Activated gamma-delta T cell (primary cell): ENCODE data around the gene TMEM179.

Source experiments
- DNase-seq: peaks from one replicate; lab custom pipeline; 2025; lab: John Stamatoyannopoulos, UW

Gene TMEM179

DNA sequence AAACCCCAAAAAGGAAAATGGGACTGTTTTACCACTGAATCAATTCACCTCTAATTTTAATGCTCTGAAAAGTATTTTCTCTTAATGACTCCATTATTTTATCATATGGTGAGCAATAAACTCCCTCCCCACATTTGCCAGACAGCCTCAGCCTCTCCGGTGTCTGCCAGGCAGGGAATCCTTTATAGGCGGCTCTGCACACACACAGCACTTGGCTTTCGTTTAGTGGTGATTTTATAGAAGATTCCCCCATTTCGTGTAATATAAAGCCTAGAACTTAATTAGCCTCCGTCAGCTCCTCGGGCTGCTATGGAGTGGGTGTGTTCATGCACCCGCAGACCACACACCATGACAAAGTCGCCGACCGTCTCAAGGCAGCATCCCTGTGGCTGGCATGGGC lies 35.1 kb downstream of the TMEM179 start:
- no peak for DNase-seq

DNA sequence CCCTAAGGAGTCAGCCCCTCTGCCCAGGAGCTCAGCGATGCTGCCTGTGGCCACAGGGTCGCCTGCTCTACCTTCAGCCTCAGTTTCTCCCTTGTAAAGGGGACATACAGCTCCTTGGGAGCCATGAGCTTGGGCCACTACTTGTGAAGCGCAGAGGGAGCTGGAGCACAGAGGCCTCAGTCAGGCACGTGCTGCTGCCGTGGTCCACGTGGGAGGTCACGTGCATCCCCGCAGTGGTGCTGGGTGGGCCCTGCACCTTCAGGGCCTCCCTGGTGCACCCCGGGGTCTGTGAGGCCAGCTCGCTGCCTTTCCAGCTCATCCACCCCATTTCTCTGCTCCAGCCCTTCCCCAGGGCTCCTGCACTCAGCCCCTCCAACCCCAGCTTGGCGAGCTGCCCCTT lies 36.0 kb downstream of the TMEM179 start:
- no peak for DNase-seq

DNA sequence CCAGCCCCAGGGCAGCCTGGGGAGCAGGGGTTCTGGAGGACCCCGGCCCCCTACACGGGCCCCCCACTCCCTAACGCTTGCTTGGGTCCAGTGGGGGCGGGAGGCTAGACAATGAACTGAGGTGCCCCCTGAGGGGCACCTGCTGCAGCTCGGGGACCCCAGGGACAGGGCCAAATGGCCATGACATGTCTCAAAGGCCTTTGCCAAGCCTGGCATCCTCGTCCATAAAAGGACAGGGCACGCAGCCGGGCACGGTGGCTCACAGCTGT lies 36.7 kb downstream of the TMEM179 start:
- DNase-seq, result no peak

DNA sequence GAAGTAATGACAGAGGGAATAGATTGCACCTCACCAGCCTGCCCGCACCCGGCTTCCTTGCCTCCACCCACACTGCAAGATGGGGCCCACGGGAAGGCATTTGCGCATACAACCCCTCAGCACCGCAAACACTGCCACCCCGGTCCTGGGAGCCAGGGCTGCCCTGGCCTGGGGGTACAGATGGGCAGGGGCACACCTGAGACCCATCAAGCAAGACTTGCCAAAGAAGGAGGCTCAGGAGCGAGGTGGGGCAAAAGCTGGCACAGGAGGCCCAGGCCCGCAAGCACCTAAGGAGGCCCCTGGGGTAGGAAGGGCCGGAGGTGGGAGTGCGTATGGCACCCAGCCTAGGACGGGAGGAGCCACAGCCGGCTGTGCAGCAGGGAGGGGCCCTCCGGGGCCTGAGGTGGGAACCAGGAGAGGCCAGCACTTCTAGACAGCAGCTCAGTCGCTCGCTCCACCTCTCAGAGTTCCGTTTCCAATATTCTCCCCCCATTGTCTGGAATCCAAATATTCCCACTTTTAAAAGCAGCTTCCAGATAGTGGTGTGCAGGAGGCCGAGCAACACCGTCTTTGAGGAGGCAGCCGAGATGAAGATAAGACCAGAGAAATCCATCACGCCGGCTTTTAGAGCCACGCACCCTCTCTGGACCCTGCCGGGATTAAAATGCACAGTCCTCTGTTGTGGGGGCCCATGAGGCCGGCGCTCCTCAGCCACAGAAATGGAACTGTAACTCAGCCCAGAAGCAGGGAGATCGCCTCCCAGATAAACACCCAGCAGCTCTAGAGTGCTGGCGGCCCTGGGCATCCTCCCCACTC lies 37.2 kb downstream of the TMEM179 start:
- DNase-seq, result no peak

DNA sequence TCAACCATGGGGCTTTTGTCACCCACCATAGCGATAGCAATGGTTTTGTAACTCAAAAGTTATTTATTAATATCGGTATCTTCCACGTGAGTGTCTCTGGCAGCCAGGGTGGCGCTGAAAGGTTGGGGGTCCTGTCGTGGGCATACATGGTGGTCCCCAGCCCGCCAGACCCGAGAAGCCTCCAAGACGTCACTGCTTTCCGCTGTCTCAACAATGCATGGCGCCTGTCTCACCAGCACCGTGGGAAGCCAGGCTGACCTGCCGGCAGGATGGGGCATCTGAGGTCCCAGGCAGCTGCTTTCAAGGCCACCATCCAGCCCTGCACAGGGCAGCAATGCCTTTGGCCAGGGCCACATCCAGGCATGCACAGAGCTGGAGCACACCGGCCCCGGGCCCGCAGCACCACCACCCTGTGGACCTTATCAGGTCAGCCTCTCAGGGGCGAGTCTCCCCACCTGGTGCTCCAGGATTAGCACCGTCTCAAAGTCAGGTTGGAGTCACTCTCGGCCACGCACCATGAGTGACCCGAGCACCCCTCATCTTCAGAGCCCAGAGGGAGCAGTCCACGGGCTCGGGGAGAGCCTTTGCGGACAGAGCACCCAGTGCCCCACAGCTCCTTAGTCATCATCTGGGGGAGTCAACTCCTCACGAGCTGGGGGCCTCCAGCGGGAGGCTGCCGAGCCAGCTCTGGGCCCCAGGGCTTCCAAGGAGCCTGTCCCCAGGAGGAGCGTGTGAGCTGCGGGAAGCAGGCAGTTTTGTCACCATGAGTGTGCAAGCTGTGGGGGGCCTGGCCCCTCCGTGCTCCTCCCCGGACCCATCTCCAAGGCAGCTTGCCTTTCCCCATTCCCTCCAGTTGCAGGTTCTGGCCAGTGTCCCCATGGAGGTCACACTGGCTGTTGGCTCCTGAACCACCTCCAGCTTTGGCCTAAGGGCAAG lies 39.6 kb downstream of the TMEM179 start:
- no peak for DNase-seq

DNA sequence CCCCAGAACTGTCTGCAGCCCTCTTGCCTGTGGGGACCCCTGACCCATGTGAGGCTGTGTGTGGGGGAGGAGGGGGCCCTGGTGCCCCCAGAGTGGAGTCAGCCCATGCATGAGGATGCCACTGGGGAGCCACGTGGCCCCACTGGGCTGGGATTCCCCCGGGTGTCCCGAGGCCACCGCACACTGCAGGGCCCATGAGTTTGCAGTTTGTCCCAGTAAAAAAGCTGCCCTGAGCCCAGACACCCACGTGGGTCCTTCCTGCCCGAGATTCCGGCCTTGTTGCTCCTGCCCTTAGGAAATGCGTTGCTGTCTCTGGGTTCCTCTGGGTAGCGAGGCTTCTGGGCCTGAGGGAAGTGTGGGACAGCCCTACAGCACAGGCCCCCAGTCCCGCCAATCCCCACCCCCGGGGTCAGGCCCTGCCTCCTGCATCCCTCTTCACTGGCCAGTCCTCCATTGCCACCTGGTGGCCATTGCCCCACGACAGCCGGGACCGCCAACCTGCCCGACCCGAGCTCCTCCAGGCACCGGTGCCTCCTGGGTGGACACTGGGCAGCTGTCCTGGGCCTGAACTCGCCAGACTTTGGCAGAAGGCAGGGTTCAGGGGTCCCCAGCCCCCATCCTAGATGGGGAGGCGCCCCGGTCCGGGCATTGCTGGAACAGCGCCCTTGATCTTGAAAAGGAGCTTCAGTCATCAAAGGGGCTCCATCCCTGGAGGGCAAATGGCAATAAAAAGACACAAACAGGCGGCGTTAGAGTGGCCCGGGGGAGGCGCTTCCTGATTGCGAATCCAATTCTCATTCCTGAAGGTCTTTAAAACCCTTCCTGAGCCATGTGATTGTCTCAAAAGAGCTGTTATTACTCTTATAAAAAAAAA lies 40.6 kb downstream of the TMEM179 start:
- DNase-seq, result peak; percentile 30

DNA sequence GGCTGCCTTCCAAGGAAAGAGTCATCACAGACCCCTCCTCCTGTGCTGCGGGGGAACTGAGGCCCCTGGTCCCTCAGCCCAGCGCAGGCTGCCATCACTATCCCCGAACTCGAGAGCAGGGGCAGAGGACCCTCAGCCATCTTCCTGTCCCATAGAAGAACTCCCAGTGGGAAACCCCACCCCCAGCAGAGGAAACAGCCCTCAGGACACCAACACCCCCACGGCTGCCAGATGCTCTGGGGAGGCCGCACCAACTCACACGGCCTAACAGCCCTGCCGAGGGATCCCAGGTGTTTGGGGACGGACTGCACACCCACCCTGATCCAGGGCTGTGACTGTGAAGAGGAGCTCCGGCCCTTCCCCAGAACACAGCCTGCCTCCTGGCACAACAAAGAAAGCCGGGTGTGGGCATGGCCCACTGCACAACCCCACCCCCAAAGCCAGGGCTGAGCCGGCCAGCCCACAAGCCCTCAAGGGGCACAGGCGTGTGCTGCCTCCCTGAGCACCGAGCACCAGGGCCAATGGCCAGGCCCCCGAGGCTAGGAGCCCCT lies 41.3 kb downstream of the TMEM179 start:
- DNase-seq, result no peak

DNA sequence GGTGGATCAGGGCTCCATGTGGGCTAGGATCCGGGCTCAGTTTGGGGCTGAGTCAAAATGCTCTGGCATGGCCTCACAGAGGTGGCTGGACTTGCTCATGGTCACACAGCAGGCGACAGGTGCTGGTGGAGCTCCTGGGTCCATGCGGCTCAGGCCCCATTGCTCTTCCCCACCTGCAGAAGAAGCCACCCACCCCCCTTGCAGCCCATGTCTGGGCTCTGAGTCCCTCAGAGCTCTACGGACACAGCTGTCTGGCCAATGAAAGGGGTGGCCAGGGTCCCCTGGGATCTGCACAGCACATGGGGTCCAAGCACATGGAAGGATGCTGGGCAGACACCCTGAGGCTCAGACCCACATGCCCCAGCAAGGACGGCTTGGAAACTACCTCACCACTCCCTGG lies 42.0 kb downstream of the TMEM179 start:
- no peak for DNase-seq

DNA sequence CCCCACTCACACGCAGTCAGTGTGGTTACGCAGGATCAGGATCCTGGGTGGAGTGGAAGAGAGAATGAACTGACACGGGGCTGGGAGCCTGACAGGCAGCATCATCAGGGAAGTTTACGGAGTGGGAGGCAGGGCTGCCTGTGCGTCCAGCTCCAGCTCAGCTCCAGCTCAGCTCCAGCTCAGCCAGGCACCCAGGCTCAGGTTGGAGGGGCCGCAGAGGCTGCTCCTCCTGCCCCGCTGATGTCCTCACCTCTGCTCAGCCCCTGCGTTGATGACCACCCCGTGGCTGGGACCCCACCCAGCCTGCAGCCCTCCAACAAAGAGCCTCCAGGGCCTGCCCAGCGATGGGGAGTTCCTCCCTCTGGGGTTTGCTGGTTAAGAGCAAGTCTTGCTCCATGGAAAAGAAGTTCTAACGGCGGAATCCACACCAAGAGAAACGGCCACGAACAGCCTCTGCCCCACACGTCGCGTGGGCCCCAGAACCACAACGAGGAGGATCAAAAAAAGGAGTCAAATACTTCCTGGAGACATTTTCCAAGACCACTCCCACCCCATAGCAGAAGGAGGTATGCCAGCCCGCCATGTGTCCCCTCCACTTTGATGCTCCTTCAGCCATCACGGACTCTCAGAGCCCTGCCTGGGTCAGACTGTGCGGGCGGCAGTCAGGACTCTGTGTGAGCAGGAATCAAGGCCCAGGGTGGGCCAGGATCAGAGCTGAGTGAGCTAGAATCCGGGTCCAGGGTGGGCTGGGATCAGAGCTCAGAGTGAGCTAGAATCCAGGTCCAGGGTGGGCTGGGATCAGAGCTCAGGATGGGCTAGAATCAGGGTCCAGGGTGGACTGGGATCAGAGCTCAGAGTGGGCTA lies 42.7 kb downstream of the TMEM179 start:
- no peak for DNase-seq

DNA sequence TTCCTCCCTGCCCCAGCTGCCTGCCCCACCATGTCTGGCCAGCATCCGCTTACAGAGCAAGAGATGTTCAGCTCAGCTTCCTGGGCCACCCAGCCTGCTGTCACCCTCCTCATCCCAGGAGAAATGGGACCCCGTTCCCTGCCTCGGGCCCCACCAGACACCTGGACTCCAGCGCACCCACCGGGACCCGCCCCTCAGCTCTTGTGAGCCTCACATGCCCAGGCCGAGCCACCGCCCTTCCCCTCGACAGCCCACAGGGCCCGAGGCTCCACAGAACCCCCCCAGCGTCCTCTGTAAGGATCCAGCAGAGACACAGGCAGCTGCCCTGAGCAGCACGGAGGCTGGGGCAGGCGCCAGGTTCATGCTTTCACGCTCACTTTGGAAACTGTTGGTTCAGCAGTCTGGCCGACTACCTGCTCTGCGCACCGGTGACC lies 43.4 kb downstream of the TMEM179 start:
- no peak for DNase-seq

DNA sequence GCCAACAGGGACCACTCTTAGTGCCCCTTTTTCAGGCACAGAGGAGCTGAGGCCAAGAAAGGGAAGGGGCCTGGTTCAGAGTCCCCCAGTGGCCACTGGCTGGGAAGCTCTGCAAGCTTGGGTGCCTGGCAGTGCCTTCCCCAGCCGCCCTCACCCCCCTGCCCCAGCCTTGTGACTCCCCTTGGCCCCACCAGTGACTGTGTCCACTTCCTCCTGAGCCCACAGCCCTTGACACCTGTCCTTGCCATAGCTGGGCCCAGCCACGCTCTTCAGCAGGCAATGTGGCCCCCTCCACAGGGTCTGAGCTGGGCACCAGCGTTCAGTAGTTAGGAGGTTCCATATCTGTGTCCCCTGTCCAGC lies 44.0 kb downstream of the TMEM179 start:
- DNase-seq, result no peak

DNA sequence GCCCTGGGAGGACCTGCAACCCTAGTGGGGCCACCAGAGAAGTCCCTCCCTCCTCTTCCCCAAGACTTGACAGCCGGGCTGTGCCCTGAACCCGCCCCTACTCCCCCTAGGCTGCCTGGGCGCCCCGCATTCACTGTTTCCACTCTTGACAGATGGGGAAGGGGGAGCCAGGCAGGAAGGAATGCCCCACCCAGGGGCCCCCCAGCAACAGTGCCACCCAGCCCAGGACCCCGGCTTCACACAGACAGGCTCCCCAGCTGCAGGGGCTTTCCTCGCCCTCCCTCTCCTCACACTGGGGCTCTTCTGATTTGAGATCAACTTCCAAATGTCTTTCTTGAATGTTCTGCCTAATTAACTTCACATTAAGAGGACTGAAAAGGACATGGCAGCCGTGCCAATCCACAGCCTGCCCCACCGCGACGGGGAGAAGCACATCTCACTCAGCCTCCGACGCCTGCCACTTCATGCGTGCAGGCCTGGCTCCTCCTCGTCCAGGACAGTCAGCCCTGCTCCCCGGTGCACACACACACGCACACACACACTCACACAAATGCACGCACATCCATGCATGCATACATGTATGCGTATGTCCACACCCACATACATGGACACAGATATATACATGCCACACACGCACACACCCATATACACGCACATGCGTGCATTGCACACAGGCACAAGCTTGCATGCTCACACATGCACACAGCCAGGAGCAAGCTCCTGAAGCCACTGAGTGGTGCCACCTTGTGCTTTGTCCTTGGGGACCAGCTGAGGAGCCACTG lies 44.6 kb downstream of the TMEM179 start:
- DNase-seq, result no peak

DNA sequence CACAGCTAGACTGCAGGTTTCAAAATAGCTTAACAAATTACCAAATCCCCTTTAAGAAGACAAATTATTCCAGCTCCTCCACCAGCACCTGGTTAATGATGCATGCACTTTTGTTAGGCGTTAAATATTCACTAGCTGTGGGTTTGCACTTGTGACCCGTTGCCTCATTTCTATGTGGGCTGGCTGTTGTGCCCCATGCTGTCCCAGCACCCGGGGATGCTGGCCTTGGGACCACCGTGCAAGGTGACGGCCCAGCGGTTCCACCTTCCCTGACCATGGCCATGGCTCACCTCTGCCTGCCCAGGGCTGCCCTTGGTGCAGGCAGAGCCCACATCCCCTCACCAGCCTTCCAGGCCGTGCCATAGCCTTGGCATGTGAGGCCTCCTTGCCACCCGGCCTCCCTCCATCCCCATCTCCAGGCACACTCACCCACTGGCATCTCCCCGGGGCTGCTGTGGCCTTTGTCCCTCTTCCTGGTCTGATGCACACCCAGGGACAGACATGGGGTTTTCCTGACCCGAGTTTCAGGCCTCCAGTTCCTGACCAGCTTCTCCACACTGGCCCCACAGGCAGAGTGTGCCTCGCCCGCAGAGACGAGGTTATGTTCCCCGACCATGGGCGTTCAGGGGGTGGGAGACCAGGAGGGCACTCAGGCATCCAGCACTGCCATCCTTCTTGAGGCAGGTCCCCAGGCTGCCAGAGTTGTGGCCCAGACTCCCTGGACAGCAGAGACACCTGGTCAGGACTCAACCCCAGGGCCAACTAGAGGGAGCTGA lies 45.4 kb downstream of the TMEM179 start:
- no peak for DNase-seq

DNA sequence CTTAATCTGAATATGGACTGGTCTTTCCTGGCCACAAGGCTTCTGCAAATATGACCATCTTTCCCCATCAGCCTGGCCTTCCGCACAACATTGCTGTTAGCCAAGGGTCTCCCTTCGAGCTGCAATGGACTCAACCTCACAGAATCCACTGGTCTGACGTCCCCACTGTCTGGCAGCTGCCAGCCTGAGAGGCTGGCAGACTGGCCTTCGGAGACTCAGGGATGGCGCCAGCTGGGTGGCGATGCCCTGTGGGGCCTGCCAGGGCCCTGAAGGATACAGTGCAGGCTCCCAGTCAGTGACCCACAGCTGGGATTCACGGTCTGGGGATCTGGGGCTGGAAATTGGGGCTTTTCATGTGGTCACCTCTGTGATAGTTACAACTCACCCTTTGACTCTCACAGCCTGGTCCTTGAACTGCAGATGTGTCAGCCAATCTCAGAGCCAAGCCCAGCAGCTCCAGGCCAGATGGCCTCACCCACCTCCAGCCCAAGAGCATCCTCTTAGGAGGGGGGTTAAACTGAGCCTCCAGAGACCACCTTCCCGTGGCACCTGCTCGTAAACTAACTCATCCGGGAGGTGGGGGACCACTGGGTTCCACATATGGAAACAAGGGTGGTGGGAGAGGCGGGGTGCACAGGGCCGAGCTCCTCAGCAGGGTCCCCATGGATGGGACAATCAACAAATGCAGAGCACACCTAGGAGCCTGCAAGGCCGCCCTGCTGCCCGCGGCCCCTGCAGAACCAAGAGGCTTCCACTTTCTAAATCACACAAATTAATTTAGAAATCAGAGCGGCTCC lies 46.1 kb downstream of the TMEM179 start:
- DNase-seq, result no peak

DNA sequence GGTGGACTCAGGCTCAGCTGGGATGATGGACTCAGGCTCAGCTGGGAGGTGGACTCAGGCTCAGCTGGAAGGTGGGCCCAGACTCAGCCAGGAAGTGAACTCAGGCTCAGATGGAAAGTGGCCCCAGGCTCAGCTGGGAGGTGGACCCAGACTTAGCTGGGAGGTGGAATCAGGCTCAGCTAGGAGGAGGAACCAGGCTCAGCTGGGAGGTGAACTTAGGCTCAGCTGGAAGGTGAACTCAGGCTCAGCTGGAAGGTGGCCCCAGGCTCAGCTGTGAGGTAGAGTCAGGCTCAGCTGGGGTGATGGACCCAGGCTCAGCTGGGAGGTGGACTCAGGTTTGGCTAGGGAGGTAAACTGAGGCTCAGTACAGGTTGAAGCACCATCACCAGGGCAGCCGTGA lies 46.8 kb downstream of the TMEM179 start:
- DNase-seq, result no peak

DNA sequence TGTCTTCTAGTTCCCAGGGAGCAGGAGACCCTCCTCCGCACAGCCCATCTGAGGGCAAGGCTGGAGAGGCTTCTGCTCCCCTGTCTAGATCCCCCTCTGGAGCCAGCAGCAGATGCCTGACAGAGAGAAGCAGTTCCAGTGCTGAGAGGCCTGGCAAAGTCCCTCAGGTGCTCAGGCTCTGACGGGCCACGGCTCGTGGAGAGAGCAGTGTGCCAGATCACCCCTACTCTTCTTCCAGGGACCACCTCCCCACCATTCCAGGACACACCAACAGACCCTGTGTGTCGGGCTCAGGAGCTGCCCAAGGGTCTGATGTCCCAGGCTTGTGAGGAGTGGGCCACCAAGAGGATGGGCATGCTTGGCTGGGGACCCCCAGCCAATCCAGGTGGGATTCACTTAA lies 47.5 kb downstream of the TMEM179 start:
- no peak for DNase-seq

DNA sequence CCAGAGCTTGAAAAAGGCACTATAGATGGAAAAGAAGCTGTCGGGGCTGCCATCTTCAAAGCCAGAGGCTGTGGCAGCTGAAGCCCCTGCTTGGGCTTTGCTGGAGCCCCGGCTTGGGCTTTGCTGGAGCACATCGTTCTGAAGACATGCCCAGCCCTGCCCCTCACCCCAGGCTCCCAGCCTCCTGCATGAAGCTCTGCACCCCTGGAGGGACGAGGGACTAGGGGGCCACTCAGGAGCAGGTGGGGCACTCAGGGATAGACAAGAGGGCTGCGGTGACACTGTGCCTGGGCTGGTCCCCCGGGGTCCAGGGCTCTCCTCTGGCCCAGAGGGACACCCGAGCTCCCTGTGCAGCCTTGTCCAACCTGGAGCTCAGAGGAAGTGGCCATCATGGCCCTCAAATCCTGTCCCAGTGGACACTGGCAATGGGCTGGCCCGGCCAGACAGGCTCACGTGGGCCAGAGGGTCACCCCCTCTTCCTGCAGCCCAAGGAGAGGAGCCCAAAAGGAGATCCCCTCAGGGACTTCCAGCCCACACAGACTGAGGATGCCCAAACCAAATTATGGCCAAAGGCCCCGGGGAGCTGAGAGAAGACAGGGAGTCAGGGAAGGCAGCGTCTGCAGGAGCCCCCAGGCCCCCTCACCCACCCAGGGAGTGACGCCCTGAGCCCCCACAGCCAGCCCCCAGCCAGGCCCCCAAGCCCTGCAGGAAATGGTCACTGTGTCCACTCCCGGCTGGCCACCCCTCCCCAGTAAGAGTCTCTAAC lies 48.1 kb downstream of the TMEM179 start:
- no peak for DNase-seq
